ENCODE data around the gene RAB6D. TPM values are rescaled to one million over a fixed set of nuclear protein-coding genes. Genes with fewer than 3 reads are reported as not detected.
"Not testable (repeated sequence)": the region's sequence is repeated elsewhere in the genome, so short reads cannot be mapped to it uniquely, and the experiment has no call there.

RAB6D gene
- polyA plus RNA-seq (ENCODE audit: insufficient read depth in 1 of 5, insufficient read length in 5 of 5, low replicate concordance in 1 of 5), result 1 to 10 TPM; 1.1 to 2.3 (median 2.0) TPM
- long read RNA-seq, donor 1, result 0 reads
- long read RNA-seq, donor 2, result 0 reads
- long read RNA-seq, donor 3, result 0 reads
- long read RNA-seq, donor 4, result 0 reads
- long read RNA-seq, donor 5, partial matches to known transcripts, result 0 of 1 reads
- long read RNA-seq, donor 5, other reads (novel, unspliced or antisense), result 0 of 1 reads
- long read RNA-seq, donor 6, result 0 reads
- long read RNA-seq, donor 7, result 0 reads
- long read RNA-seq, donor 8, result 0 reads

- DNase-seq, result not testable (repeated sequence)
Observed at GRCh38 chr2:131363703-131364186, at the start of gene RAB6D. TSS of gene RAB6D (minus strand) at chr2:131364168. CDS start at chr2:131363720, 448 bp downstream.

- peak; percentile 32 to 55 for DNase-seq
Observed at GRCh38 chr2:131413148-131413747, 49.3 kb upstream of the RAB6D start.

GRCh38 chr2:131410173-131410572 lies 46.2 kb upstream of the RAB6D start:
- DNase-seq, result no peak

GRCh38 chr2:131408778-131409177 lies 44.8 kb upstream of the RAB6D start:
- no peak for DNase-seq

GRCh38 chr2:131408207-131408606 lies 44.2 kb upstream of the RAB6D start:
- no peak for DNase-seq

GRCh38 chr2:131404753-131405152 lies 40.8 kb upstream of the RAB6D start:
- no peak for DNase-seq

GRCh38 chr2:131402320-131403039 lies 38.5 kb upstream of the RAB6D start:
- no peak for DNase-seq

- DNase-seq, result no peak
Observed at GRCh38 chr2:131400849-131401248, 36.9 kb upstream of the RAB6D start.

GRCh38 chr2:131400441-131400840 lies 36.5 kb upstream of the RAB6D start:
- not testable (repeated sequence) for DNase-seq

GRCh38 chr2:131396209-131396608 lies 32.2 kb upstream of the RAB6D start:
- DNase-seq, result not testable (repeated sequence)

- not testable (repeated sequence) for DNase-seq
Observed at GRCh38 chr2:131395024-131395645, 31.2 kb upstream of the RAB6D start.

- peak; percentile 16 to 17 for DNase-seq
Observed at GRCh38 chr2:131394147-131394931, 30.4 kb upstream of the RAB6D start.

GRCh38 chr2:131391953-131392352 lies 28.0 kb upstream of the RAB6D start:
- not testable (repeated sequence) for DNase-seq

GRCh38 chr2:131391471-131391870 lies 27.5 kb upstream of the RAB6D start:
- not testable (repeated sequence) for DNase-seq

GRCh38 chr2:131390495-131391130 lies 26.6 kb upstream of the RAB6D start:
- DNase-seq, result not testable (repeated sequence)

GRCh38 chr2:131389657-131390056 lies 25.7 kb upstream of the RAB6D start:
- no peak for DNase-seq

- DNase-seq, result not testable (repeated sequence)
Observed at GRCh38 chr2:131388834-131389233, 24.9 kb upstream of the RAB6D start.

GRCh38 chr2:131373111-131373510 lies 9.1 kb upstream of the RAB6D start:
- not testable (repeated sequence) for DNase-seq

- DNase-seq, result no peak
Observed at GRCh38 chr2:131369954-131370353, 6.0 kb upstream of the RAB6D start.

- DNase-seq, result not testable (repeated sequence)
Observed at GRCh38 chr2:131368493-131369066, 4.6 kb upstream of the RAB6D start.
